NOMO-1 treated with dmso at 0.1 percent for 144 hours (cell line): ENCODE data around the gene LDLRAD3.

Experiments
- DNase-seq: peaks from one replicate; lab custom pipeline; 2025; ENCODE audit not compliant: unreplicated experiment; lab: John Stamatoyannopoulos, UW

LDLRAD3 gene

DNA sequence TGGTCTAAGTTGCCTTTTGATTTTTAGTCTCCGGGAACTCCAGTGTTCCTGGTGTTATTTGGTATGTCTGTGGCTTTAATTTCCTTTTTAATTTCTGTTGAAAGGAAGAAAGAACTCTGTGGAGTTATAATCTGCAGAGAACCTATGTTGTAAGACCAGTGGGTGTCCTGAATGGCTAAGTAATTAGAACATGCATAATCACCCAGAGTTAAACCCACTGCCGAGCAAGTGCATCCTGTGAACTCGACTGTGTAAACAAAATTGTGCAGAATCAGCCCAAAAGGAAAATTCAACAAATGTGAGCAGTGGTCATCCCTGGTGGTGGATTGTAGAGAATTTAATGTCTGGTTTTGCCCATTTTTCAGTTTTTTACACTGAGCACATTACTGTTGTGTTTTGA lies 182.8 kb downstream of the LDLRAD3 start:
- DNase-seq: no peak

GRCh38 chr11:36127550-36127949 lies 183.7 kb downstream of the LDLRAD3 start:
- no peak for DNase-seq

DNA sequence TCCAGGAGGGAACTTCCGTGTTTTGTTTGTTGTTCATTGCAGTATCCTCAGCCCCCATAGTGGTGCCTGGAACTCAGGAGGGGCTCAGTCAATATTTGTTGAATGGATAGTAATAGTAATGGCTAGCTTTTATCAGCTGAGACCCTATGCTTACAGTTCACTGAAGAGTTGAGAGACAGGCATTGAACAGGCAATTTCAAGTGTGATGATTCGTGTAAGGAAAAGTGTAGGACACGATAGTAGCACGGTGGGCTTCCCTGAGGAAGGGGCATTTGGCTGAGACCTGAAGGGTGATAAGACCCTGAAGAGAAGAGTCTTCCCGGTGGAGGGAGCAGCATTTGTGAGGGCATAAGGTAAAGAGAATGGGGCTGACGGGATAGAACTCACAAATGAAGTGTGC lies 186.1 kb downstream of the LDLRAD3 start:
- no peak for DNase-seq

DNA sequence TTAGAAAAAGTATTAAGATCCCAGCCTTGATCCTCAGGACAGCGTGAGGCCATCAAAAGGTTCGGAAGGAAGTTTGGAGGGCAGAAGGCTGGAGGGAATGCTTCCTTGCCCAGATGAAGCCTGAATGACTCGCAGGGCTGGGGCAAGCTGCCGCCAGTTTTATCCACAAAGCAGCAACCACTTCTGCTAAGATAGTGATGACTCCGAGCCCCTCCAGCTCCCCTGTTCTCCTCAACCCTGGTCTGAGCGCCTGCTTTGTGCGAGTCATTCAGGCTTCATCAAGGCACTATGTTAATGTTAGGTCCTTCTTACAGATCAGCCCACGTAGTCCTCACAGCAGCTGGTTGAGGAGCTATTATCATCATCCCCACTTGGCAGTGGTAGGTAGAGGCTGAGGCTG lies 186.5 kb downstream of the LDLRAD3 start:
- no peak for DNase-seq

- no peak for DNase-seq
These were observed 188.0 kb downstream of the LDLRAD3 start for GRCh38 chr11:36131721-36132397.

DNA sequence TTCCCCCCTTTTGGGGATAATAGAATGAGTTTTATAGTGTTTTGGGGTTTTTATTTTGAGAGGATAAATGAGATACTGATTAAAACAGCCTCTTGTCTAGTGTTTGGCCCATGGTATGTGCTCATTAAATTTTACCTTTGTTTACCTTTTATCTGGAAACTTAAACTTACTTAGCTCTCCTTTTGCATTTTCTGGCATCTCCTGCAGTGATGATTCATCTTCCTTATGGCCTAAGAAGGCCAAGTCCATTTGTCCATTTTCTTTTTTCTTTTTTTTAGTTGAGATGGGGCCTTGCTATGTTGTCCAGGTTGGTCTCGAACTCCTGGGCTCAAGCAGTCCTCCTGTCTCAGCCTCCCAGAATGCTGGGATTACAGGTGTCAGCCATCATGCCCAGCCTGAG lies 189.1 kb downstream of the LDLRAD3 start:
- no peak for DNase-seq

DNA sequence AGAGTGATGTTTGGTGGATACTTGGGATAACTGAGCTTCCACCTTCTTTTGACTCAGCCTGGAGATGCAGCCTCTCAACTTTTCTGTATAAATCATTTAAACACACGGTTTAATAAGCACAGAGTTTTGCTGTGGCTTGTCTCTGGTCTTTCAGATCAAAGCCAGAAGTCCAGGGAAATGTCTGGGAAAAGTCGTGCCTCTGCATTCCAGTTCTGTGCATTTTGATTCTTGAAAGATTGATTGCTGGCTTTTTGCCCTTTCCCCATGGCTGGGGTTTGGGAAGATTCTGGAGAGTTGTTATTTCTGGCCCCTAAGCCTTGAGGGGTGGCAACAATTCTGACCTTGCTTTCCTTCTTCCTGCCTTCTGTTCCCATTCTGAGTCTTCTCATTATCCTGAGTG lies 191.2 kb downstream of the LDLRAD3 start:
- no peak for DNase-seq

GRCh38 chr11:36139767-36140166 lies 195.9 kb downstream of the LDLRAD3 start:
- DNase-seq: no peak

DNA sequence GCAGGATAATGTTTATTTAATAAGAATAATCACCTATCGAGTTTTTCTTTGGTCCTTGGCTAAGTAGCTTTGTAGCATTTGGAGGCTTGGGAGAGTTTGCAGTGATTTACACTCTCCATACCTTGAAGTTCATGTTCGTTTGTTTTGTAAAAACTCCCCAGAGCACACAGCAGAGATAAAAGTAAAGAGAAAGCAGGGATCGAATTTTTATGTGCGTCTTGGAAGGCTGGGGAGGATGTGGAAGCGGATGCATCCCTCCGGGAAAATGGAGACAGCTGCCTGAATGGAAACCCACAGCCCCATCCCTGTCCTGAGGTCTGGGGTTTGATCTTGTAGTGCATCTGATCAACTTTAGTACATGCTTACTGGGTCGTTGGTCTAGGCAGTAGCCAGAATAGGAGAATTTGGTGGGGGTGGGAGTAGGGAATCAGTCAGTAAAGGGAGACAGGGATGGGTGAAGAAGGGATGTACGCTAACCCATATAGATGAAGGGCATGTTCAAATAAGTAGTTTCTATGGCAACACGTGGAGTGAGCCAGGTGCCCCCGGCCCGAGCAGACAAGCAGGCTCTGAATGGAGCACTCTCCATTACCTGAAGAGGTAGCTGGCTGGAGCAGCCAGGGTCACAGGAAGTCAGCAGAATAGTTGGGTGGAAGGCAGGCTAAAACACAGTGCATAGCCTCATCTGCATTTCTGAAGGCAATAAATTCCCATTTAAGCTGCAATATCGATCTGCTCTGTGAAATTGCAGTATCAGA lies 197.5 kb downstream of the LDLRAD3 start:
- DNase-seq: no peak

- DNase-seq: no peak
These were observed 198.1 kb downstream of the LDLRAD3 start for GRCh38 chr11:36141956-36142355.

GRCh38 chr11:36142439-36142838 lies 198.6 kb downstream of the LDLRAD3 start:
- no peak for DNase-seq

- DNase-seq: no peak
These were observed 199.0 kb downstream of the LDLRAD3 start for GRCh38 chr11:36142879-36143278.

DNA sequence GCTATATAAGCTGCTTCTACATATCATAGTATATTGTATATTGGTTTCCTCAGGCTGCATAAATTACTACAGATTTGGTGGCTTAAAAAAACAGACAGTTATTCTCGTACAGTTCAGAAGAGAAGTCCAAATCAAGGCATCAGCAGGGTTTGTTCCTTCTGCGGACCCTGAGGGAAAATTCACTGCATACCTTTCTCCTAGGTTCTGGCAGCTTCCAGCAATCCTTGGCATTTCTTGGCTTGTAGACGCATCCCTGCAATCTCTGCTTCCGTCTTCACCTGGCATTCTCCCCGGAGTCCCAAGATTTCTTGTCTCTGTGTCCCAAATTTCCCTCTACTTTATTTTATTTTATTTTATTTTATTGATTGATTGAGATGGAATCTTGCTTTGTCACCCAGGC lies 202.6 kb downstream of the LDLRAD3 start:
- DNase-seq: no peak

DNA sequence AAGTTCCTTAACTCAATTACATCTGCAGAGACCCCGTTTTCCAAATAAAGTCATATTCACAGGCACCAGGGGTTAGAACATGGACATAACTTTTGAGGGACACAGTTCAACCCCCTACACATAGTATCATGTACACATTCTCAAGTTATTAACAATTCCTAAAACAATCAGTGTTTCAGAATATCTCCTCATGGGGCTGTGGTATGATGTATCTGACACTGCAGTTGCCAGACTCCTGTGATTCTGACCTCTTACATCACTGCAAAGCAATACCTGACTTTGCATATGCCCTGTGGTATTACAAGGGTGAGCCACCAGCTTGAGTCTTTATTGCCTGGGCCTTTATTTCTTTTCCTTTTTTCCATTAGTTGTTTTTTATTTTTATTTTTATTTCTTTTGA lies 203.6 kb downstream of the LDLRAD3 start:
- no peak for DNase-seq

DNA sequence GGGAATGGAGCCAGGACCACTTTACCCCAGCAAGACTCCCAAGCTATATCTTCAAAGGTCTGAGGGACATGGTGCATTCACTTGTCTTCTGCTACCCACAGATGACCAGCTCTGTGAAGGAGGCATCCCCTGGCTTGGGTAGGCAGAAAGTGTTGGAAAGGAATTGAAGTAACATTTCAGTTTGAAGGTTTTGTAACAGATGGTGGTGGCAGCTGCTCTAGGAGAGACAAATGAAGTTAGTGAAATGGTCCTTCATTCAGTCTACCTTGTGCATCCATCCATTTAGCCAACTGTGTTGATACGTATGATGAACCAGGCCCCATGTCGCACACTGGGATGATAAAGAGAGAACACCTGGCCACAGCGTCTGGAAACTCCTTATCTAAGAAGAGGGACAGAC lies 204.8 kb downstream of the LDLRAD3 start:
- DNase-seq: no peak

DNA sequence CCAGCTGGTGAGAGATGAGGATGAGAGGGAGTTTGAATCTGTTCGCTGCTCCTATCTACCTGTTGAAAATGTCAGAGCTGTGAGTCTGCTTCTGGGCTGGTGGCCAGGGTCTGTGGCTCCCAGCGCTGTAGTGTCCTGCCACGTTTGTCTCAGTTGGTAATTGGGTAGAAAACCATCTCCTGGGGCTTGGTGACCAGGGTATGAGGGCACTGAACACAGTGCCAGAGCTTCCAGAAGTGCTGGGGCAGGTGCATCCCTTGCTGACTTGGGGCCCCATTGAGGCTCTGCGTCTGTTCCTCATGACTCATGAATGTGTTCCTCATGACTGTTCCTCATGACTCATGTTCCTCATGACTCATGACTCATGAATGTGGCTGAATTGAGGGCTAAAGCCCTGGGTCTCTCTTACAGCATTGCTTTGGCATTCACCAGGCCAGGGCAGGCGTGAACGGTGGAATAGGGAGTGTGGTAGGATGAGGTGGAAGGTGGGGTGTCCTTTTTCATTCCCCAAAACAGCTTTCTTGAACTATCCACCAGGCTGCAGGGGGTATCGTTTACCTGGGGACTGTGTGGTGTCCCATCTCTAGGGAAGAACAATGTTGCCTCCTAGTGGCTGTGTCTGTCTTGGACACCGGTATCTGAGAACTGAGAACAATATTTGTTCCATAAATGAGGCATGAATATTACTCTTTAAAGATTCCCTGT lies 205.8 kb downstream of the LDLRAD3 start:
- peak; percentile 71 for DNase-seq

GRCh38 chr11:36150986-36151385 lies 207.1 kb downstream of the LDLRAD3 start:
- no peak for DNase-seq

DNA sequence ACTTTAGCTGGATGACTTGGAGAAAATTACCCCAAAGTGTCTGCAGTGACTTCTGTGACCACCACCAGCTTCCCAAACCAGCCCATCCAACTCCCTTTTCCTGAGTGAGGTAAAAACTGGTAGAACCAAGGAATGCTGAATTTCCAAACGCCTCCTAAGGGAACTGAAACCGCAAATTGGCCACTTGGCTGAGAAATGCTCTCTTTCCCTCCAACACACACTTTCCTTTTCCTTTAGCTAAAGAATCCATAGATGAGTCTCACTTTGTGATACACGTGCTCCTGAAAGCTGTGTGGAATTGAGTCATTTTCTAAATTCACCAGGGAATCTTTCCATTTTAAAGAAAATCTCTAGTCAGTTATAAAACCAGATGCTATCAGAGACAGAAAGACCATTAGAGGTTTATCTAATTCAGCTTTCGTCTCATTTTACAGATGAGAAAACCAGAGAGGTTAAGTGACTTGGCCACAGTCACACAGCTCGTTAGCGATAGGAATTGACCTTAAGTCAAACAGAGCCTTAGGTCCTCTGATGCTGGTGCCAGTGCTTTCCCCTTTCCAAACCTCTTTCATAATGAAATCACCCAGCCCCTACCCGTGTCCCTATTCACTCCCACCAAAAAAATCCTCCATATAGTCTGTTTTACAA lies 208.2 kb downstream of the LDLRAD3 start:
- DNase-seq: no peak

DNA sequence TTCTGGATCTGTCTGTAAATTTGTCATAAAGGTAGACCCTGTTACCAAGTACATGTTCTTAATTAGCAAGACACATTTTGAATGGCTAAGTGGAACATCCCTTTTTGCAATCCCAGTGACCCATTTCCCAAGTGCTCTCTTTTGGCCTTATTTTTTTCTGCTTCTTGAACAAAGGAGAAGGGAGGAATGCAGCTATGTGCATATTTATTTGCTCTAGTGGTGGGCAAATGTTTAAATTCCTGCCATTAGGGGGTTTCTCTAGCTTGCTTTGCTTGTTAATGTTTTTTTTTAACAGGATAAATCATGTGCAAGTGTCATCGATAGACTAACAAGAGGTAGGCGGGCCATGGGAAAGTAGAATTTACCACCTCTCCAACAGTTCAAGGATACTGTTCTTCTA lies 209.7 kb downstream of the LDLRAD3 start:
- no peak for DNase-seq

GRCh38 chr11:36155124-36155561 lies 211.3 kb downstream of the LDLRAD3 start:
- no peak for DNase-seq

GRCh38 chr11:36155770-36156160 lies 211.9 kb downstream of the LDLRAD3 start:
- DNase-seq: no peak
